Heart left ventricle (tissue), 16 donors: Measurements from ENCODE around the gene TIMELESS. TPM values are rescaled to one million over a fixed set of nuclear protein-coding genes. Genes with fewer than 3 reads are reported as not detected.

Experiments
- ATAC-seq, 4 donors: fragments of 200-7000 bp; cut with Tn5 transposase; one replicate each; pipeline ENCODE4 v1.9.1; 2020 to 2022; ENCODE audit warnings: moderate library complexity in 4 of 4, mild to moderate bottlenecking in 3 of 4, moderate number of reproducible peaks in 1 of 4
- DNase-seq, 5 donors: peaks; one replicate each; pipeline ENCODE4 v3.0.0-alpha.2; 2020
- H3K27ac ChIP-seq, 12 donors: fragments of 200-600 bp; sonication (generic) in 4 of 12; one replicate each; pipeline versions ENCODE4 v1.5.0 to v1.8.0; 2016 to 2022; ENCODE audit warnings: mild to moderate bottlenecking in 2 of 12
- H3K27me3 ChIP-seq, 9 donors: fragments of 200-600 bp; sonication (generic) in 2 of 9; one replicate each; pipeline versions ENCODE4 v1.5.1 to v1.8.0; 2016 to 2022; ENCODE audit warnings: mild to moderate bottlenecking in 3 of 9
- H3K36me3 ChIP-seq, 9 donors: fragments of 200-600 bp; sonication (generic) in 2 of 9; one replicate each; pipeline versions ENCODE4 v1.5.0 to v1.8.0; 2018 to 2022; ENCODE audit warnings: mild to moderate bottlenecking in 2 of 9
- H3K4me1 ChIP-seq, 12 donors: fragments of 200-600 bp; sonication (generic) in 4 of 12; one replicate each; pipeline versions ENCODE4 v1.5.0 to v1.8.0; 2016 to 2022; ENCODE audit warnings: mild to moderate bottlenecking in 3 of 12
- H3K4me3 ChIP-seq, 12 donors: fragments of 200-600 bp; sonication (generic) in 4 of 12; one replicate each; pipeline versions ENCODE4 v1.5.0 to v1.8.0; 2017 to 2022; ENCODE audit warnings: mild to moderate bottlenecking in 9 of 12, moderate library complexity in 4 of 12
- H3K9me3 ChIP-seq, 12 donors: fragments of 200-600 bp; sonication (generic) in 4 of 12; one replicate each; pipeline versions ENCODE4 v1.5.0 to v1.8.0; 2016 to 2022; ENCODE audit warnings: mild to moderate bottlenecking in 1 of 12
- POLR2A ChIP-seq, 2 donors: fragments of 450-650 bp; IDR thresholded peaks; one replicate each; pipeline ENCODE4 v1.6.1; 2017; ENCODE audit warnings: antibody characterized with exemption in 2 of 2, mild to moderate bottlenecking in 2 of 2, moderate library complexity in 2 of 2
- WGBS, 4 donors: extraction: QIAGEN DNeasy Blood & Tissue Kit in 2 of 4; methylation state at CpG; one replicate each; pipeline versions ENCODE4 v1.1.5 to v1.1.7; 2013 to 2018; 5-methylcytosine and 5-hydroxymethylcytosine counted together
- intact Hi-C, 10 donors: fragments of 100-400 bp; cut with DNase I; formaldehyde crosslinking; loops; one replicate each; pipeline versions ENCODE4 v1.11.1 to v1.14.2; 2022
- polyA plus RNA-seq, 2 donors: library from polyadenylated mRNA; stranded (reverse); fragments of 200-250 nt; gene quantifications; one replicate each; pipeline ENCODE4 v1.2.3, GENCODE V29; 2013
- total RNA-seq, 9 donors: library from RNA; depleted of rRNA in 2 of 9; stranded (reverse); fragments of >200 nt in 2 of 9; fragmentation: NEBNext Ultra II Directional in 3 of 9; extraction: Animal tissue kit (Norgen Biotek cat#: 25700) in 3 of 9; gene quantifications; one replicate each; pipeline versions ENCODE4 v1.1.0 to v1.2.4, GENCODE V29; 2016 to 2023
- TF ChIP-seq, protein P1 (sequence below), 12 donors: fragments of 200-600 bp; sonication (generic) in 4 of 12; IDR thresholded peaks; one replicate each; pipeline versions ENCODE4 v1.5.0 to v1.8.0; 2018 to 2022; ENCODE audit warnings: antibody characterized with exemption in 12 of 12, mild to moderate bottlenecking in 5 of 12
- donor health status: ischemic (EF 13 %, LVEDD 7.1; RV severe dilation, severe dysfunction).
- donor health status: healthy with polysubstance abuse.
- donor health status: DM: no; HTN: yes; CAD: no.
- donor health status: DM: no; HTN: no; CAD: no.
- donor health status: ischemic (EF 25% LVEDD 6.9; RV normal size, moderate dysfunction).
- donor health status: ischemic (EF 25% LVEDD 5.7; RV mildly dilated, moderate dysfunction).
- donor health status: healthy.
- donor health status: DM: yes; HTN: yes; CAD: no.
- donor health status: ischemic (EF 35%, LVEDD 5.7; RV mildly dilated, moderate dysfunction).
- donor health status: nonischemic (EF 11% LVEDD 7.7; RV severe dilation, severe dysfunction).
- donor health status: DM: yes; HTN: yes; CAD: no.
- donor health status: PGD.
- donor health status: ischemic (EF 29% LVEDD 5.4; RV normal size, mild dysfunction).
- donor health status: nonischemic (EF 23%, LVEDD 6.1; RV moderate dilation, normal function).

Gene TIMELESS
- total and polyA plus RNA-seq, 11 donors = 1.1 to 7.3 (median 2.4) TPM

GRCh38 chr12:56373515-56373914, 75.7 kb downstream of the TIMELESS start:
- no peak overlapping the region for H3K4me3 ChIP-seq
- DNase-seq (no peak), ATAC-seq (no peak)
- TF ChIP-seq, protein P1, sequence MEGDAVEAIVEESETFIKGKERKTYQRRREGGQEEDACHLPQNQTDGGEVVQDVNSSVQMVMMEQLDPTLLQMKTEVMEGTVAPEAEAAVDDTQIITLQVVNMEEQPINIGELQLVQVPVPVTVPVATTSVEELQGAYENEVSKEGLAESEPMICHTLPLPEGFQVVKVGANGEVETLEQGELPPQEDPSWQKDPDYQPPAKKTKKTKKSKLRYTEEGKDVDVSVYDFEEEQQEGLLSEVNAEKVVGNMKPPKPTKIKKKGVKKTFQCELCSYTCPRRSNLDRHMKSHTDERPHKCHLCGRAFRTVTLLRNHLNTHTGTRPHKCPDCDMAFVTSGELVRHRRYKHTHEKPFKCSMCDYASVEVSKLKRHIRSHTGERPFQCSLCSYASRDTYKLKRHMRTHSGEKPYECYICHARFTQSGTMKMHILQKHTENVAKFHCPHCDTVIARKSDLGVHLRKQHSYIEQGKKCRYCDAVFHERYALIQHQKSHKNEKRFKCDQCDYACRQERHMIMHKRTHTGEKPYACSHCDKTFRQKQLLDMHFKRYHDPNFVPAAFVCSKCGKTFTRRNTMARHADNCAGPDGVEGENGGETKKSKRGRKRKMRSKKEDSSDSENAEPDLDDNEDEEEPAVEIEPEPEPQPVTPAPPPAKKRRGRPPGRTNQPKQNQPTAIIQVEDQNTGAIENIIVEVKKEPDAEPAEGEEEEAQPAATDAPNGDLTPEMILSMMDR (IDR thresholded peaks at IDR 0.05) = no peak
- TF ChIP-seq POLR2A (IDR thresholded peaks at IDR 0.05) = no peak
- peaks cover 0 to 19% (median 0%) of the 10 kb centered on the region in 12 donors for H3K4me1 ChIP-seq
- peaks cover 0 to 7% (median 0%) of the 10 kb centered on the region in 12 donors for H3K9me3 ChIP-seq
- H3K27me3 ChIP-seq = no peaks in the 10 kb centered on the region
- 97 to 98% (median 98%) methylated on average over 1 of the region's 1 CpG for WGBS, 4 donors
- intact Hi-C loops = no loop called here
- H3K36me3 ChIP-seq = no peaks in the 10 kb centered on the region
- H3K27ac ChIP-seq = no peak overlapping the region

DNA sequence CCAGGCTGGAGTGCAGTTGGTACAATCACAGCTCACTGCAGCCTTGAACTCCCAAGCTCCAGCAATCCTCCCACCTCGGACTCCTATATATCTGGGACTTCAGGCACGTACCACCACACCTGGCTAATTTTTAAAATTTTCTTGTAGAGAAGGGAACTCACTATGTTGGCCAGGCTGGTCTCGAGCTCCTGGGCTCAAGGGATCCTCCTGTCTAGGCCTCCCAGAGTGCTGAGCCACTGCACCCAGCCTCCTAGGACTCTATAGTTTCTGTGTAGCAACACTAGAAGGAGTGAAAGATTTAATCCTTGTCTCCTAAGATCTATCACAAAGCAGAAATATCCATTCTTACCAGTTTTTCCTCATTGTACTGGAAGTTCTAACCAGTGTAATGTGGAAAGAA, 82.3 kb downstream of the TIMELESS start:
- intact Hi-C loops = loop anchor here in 3 of 10 donors (10.0 kb wide), 3 partner anchors 78 to 98 kb away; partner anchors contain the start of genes MIP (in 1 of the 3), SPRYD4 (in 1 of the 3) and TIMELESS (in 1 of the 3)
- Histone ChIP-seq H3K4me3 (no peak overlapping the region), H3K36me3 (no peaks in the 10 kb centered on the region), H3K27ac (no peak overlapping the region), H3K27me3 (no peaks in the 10 kb centered on the region), H3K4me1 (no peaks in the 10 kb centered on the region), H3K9me3 (no peaks in the 10 kb centered on the region)
- ATAC-seq = no peak
- WGBS, 4 donors = 84 to 91% (median 89%) methylated on average over 3 of the region's 3 CpGs
- TF ChIP-seq, protein P1 (IDR thresholded peaks at IDR 0.05) = no peak
- no peak for TF ChIP-seq POLR2A (IDR thresholded peaks at IDR 0.05)
- DNase-seq = no peak

Other genes starting within 250 kb of the TIMELESS start
- gene RNF41, start 227.5 kb downstream of the TIMELESS start, total RNA-seq = 10 to 100 TPM; 41.7 to 84.0 (median 53.3) TPM
- 10 to 100 TPM; 10.6 to 62.4 TPM for gene RNF41, start 227.5 kb downstream of the TIMELESS start, polyA plus RNA-seq
- 10 to 100 TPM; 18.0 to 27.4 (median 20.7) TPM for gene NABP2, start 225.1 kb downstream of the TIMELESS start, total RNA-seq
- gene NABP2, start 225.1 kb downstream of the TIMELESS start, polyA plus RNA-seq = 10 to 100 TPM; 14.8 to 30.1 TPM
- gene SLC39A5, start 219.4 kb downstream of the TIMELESS start, total RNA-seq = not detected
- gene SLC39A5, start 219.4 kb downstream of the TIMELESS start, polyA plus RNA-seq = under 1 TPM in 1 of 2 donors, not detected in 1; 0.12 TPM
- gene ANKRD52, start 191.0 kb downstream of the TIMELESS start, total RNA-seq = 10 to 100 TPM; 19.3 to 40.6 (median 28.0) TPM
- 10 to 100 TPM; 12.2 to 36.7 TPM for gene ANKRD52, start 191.0 kb downstream of the TIMELESS start, polyA plus RNA-seq
- gene COQ10A, start 182.5 kb downstream of the TIMELESS start, total RNA-seq = 100 to 1,000 TPM in 7 of 9 donors, 10 to 100 TPM in 2; 45.7 to 250 (median 129) TPM
- gene COQ10A, start 182.5 kb downstream of the TIMELESS start, polyA plus RNA-seq = 100 to 1,000 TPM in 1 of 2 donors, 10 to 100 TPM in 1; 89.2 to 249 TPM
- 100 to 1,000 TPM; 489 to 866 (median 662) TPM for gene CS, start 149.1 kb downstream of the TIMELESS start, total RNA-seq
- gene CS, start 149.1 kb downstream of the TIMELESS start, polyA plus RNA-seq = 100 to 1,000 TPM; 165 to 291 TPM
- 10 to 100 TPM; 26.8 to 61.0 (median 35.6) TPM for gene CNPY2, start 133.4 kb downstream of the TIMELESS start, total RNA-seq
- gene CNPY2, start 133.4 kb downstream of the TIMELESS start, polyA plus RNA-seq = 10 to 100 TPM; 64.2 to 67.3 TPM
- gene PAN2, start 115.4 kb downstream of the TIMELESS start, total RNA-seq = 10 to 100 TPM; 12.3 to 43.8 (median 38.2) TPM
- gene PAN2, start 115.4 kb downstream of the TIMELESS start, polyA plus RNA-seq = 10 to 100 TPM; 15.1 to 44.7 TPM
- gene IL23A, start 110.5 kb downstream of the TIMELESS start, total RNA-seq = under 1 TPM in 1 of 9 donors, not detected in 8; 0.69 TPM
- gene IL23A, start 110.5 kb downstream of the TIMELESS start, polyA plus RNA-seq = under 1 TPM in 1 of 2 donors, not detected in 1; 0.29 TPM
- 100 to 1,000 TPM in 1 of 9 donors, 10 to 100 TPM in 8; 31.4 to 150 (median 37.1) TPM for gene STAT2, start 89.3 kb downstream of the TIMELESS start, total RNA-seq
- 10 to 100 TPM; 23.1 to 26.2 TPM for gene STAT2, start 89.3 kb downstream of the TIMELESS start, polyA plus RNA-seq
- gene APOF, start 86.6 kb downstream of the TIMELESS start, total RNA-seq = not detected
- gene APOF, start 86.6 kb downstream of the TIMELESS start, polyA plus RNA-seq = not detected
- under 1 TPM in 2 of 9 donors, not detected in 7; 0.28 to 0.32 TPM for gene MIP, start 5.2 kb upstream of the TIMELESS start, total RNA-seq
- not detected for gene MIP, start 5.2 kb upstream of the TIMELESS start, polyA plus RNA-seq
- 1 to 10 TPM; 2.2 to 4.7 (median 3.0) TPM for gene SPRYD4, start 19.2 kb upstream of the TIMELESS start, total RNA-seq
- gene SPRYD4, start 19.2 kb upstream of the TIMELESS start, polyA plus RNA-seq = 1 to 10 TPM; 2.1 to 2.9 TPM
- gene GLS2, start 38.7 kb upstream of the TIMELESS start, total RNA-seq = 1 to 10 TPM in 4 of 9 donors, under 1 TPM in 5; 0.28 to 1.5 (median 0.82) TPM
- under 1 TPM; 0.33 to 0.50 TPM for gene GLS2, start 38.7 kb upstream of the TIMELESS start, polyA plus RNA-seq
- 10 to 100 TPM; 15.8 to 37.3 (median 30.1) TPM for gene RBMS2, start 72.4 kb upstream of the TIMELESS start, total RNA-seq
- gene RBMS2, start 72.4 kb upstream of the TIMELESS start, polyA plus RNA-seq = 10 to 100 TPM in 1 of 2 donors, 1 to 10 TPM in 1; 8.8 to 13.3 TPM
- 10 to 100 TPM; 28.0 to 71.5 (median 44.5) TPM for gene BAZ2A, start 180.9 kb upstream of the TIMELESS start, total RNA-seq
- 10 to 100 TPM; 25.2 to 34.1 TPM for gene BAZ2A, start 180.9 kb upstream of the TIMELESS start, polyA plus RNA-seq
- 1,000 to 10,000 TPM; 1,755 to 3,502 (median 2,732) TPM for gene ATP5F1B, start 196.6 kb upstream of the TIMELESS start, total RNA-seq
- gene ATP5F1B, start 196.6 kb upstream of the TIMELESS start, polyA plus RNA-seq = 1,000 to 10,000 TPM; 1,436 to 2,223 TPM
- gene PTGES3, start 238.9 kb upstream of the TIMELESS start, total RNA-seq = 100 to 1,000 TPM in 6 of 9 donors, 10 to 100 TPM in 3; 48.0 to 120 (median 103) TPM
- gene PTGES3, start 238.9 kb upstream of the TIMELESS start, polyA plus RNA-seq = 100 to 1,000 TPM in 1 of 2 donors, 10 to 100 TPM in 1; 54.6 to 125 TPM